Right lobe of liver (tissue), 4 donors: ENCODE measurements around the gene FRMD4A.

ENCODE experiments used
- POLR2A ChIP-seq: fragments of 450-650 bp; IDR thresholded peaks from one replicate; pipeline ENCODE4 v1.6.1; 2017; ENCODE audit warnings: antibody characterized with exemption, mild to moderate bottlenecking
- TF ChIP-seq, protein P1 (sequence below), 4 donors: fragments of 200-600 bp in 3 of 4; fragments of 450-650 bp in 1 of 4; IDR thresholded peaks; one replicate each; pipeline versions ENCODE4 v1.5.1 to v1.8.0; 2016 to 2022; ENCODE audit warnings: antibody characterized with exemption in 4 of 4, mild to moderate bottlenecking in 2 of 4
- donor health status: DM: no; HTN: no; CAD: no.
- donor health status: DM: no; HTN: no; CAD: no.
- donor health status: DM: no; HTN: yes; CAD: no.

DNA sequence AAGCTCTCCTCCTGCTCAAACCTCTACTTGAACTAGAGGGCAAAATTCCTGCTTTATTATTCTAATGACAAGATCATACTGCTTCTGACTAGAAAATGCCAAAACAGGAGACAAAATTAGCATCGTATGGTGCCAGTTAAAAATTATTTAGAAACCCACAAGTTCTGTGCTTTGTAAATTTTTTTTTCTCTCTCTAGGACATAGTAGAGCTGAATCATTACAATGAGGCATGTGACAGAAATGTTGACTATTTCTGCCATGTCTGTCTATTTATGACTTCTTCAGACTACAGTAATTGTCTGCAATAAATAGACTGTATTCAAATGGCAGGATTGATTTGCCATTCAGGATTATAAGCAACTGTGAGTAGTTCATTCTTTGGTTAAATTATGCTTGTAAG lies 408.1 kb downstream of the FRMD4A start:
- TF ChIP-seq, protein P1, sequence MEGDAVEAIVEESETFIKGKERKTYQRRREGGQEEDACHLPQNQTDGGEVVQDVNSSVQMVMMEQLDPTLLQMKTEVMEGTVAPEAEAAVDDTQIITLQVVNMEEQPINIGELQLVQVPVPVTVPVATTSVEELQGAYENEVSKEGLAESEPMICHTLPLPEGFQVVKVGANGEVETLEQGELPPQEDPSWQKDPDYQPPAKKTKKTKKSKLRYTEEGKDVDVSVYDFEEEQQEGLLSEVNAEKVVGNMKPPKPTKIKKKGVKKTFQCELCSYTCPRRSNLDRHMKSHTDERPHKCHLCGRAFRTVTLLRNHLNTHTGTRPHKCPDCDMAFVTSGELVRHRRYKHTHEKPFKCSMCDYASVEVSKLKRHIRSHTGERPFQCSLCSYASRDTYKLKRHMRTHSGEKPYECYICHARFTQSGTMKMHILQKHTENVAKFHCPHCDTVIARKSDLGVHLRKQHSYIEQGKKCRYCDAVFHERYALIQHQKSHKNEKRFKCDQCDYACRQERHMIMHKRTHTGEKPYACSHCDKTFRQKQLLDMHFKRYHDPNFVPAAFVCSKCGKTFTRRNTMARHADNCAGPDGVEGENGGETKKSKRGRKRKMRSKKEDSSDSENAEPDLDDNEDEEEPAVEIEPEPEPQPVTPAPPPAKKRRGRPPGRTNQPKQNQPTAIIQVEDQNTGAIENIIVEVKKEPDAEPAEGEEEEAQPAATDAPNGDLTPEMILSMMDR (IDR thresholded peaks at IDR 0.05): no peak
- no peak for TF ChIP-seq POLR2A
